ENCODE results near the gene OR6C76. TPM values are rescaled to one million over a fixed set of nuclear protein-coding genes. Genes with fewer than 3 reads are reported as not detected.

The OR6C76 gene
- polyA plus RNA-seq, 4 donors, result not detected

Other genes starting within 250 kb of the OR6C76 start
- not detected for gene OR10A7, start 205.2 kb upstream of the OR6C76 start, polyA plus RNA-seq
- gene OR6C74, start 181.6 kb upstream of the OR6C76 start, polyA plus RNA-seq, result not detected
- not detected for gene OR6C6, start 129.7 kb upstream of the OR6C76 start, polyA plus RNA-seq
- not detected for gene OR6C1, start 111.9 kb upstream of the OR6C76 start, polyA plus RNA-seq
- not detected for gene OR6C3, start 95.5 kb upstream of the OR6C76 start, polyA plus RNA-seq
- not detected for gene OR6C75, start 63.3 kb upstream of the OR6C76 start, polyA plus RNA-seq
- not detected for gene OR6C65, start 25.7 kb upstream of the OR6C76 start, polyA plus RNA-seq
- gene OR6C2, start 17.8 kb downstream of the OR6C76 start, polyA plus RNA-seq, result not detected
- gene OR6C70, start 43.9 kb downstream of the OR6C76 start, polyA plus RNA-seq, result not detected
- not detected for gene OR6C68, start 66.1 kb downstream of the OR6C76 start, polyA plus RNA-seq
- gene OR6C4, start 123.3 kb downstream of the OR6C76 start, polyA plus RNA-seq, result not detected
- gene OR2AP1, start 146.2 kb downstream of the OR6C76 start, polyA plus RNA-seq, result not detected
- not detected for gene OR10P1, start 210.6 kb downstream of the OR6C76 start, polyA plus RNA-seq